HG02938 (cell line): ENCODE results near the gene RPL12.

Experiments
- ATAC-seq: cut with Tn5 transposase; IDR thresholded peaks from one replicate; pipeline ENCODE4 v1.9.1; 2021; ENCODE audit warnings: mild to moderate bottlenecking, moderate library complexity; ENCODE audit not compliant: unreplicated experiment

The RPL12 gene

GRCh38 chr9:127450830-127451607 is at the start of gene RPL12, which contains the start of gene LRSAM1:
Gene RPL12, minus strand, starts transcription at chr9:127451406. Its CDS starts 89 bp downstream, at chr9:127451317.
Gene LRSAM1, plus strand, starts transcription at chr9:127451510. Its CDS starts 3,018 bp downstream, at chr9:127454528.
- ATAC-seq: peak; percentile 67

GRCh38 chr9:127500862-127501261 is 49.7 kb upstream of the RPL12 start:
- no peak for ATAC-seq

DNA sequence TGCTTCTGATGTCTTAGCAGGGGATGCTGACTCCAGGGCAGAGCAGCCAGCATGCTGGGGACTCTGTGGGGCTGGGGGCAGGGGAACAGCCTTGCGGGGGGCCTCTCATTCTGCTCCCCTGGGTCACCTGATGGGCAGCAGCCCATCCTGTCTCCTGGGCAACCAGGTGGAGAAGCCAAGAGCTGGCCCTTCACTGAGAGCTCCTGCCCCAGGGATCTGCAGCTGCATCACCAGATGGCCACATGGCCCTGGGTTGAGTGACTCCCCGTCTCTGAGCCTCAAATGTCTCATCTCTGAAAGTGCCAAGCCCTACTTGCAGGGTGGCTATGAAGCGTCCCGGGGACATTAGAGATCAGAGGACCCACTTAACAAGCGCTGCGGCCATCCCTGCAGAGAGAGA is 49.2 kb upstream of the RPL12 start:
- ATAC-seq: no peak

DNA sequence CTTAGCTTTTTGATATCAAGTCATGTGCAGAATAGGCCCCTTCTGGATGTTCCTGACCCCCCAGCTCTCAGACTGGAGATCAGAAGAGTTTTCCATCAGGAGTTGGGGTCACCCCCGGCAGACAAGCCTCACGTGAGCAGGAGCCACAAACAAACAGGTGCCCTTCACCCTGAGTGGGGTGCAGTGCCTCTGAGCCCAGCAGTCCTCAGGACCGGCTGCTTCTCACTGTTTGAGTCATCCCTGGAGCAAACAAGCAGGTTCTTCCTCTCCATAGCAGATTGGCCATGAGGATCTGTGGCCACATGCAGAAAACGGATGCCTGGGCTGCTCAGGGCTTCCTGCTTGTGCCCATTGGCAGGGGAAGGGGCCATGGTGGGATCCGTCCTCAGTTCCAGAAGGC is 47.1 kb upstream of the RPL12 start:
- no peak for ATAC-seq

DNA sequence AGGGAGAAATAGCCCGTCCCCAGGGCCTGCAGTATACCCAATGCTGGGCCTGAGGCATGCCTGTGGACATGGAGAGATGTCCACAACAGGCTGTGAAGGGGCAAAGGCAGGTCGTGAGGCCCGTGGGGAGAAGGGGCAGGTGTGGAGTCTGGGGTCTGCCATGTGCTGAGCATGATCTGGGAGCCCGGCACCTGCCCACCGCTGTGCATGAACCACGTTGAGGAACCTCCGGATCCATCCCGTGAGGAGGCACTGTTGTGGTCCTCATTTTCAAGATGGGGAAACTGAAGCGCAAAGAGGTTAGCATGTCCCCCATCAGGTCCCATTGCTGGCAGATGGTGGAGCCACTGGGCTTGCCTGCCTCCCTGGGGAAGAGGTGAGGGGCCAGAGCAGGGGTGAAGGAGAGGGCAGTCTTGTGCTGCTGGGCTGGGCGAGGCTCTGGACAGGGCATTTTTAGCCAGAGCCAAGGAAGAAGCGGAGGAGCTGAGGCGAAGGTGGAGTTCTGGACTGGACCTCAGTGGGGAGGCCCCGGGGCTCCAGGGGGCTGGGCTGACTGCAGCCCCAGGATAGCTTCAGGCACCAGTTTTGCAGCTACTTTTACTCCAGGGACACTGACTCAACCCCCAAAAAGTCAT is 46.6 kb upstream of the RPL12 start:
- ATAC-seq: no peak

- ATAC-seq: no peak
Measured at GRCh38 chr9:127496974-127497373, 45.8 kb upstream of the RPL12 start.

DNA sequence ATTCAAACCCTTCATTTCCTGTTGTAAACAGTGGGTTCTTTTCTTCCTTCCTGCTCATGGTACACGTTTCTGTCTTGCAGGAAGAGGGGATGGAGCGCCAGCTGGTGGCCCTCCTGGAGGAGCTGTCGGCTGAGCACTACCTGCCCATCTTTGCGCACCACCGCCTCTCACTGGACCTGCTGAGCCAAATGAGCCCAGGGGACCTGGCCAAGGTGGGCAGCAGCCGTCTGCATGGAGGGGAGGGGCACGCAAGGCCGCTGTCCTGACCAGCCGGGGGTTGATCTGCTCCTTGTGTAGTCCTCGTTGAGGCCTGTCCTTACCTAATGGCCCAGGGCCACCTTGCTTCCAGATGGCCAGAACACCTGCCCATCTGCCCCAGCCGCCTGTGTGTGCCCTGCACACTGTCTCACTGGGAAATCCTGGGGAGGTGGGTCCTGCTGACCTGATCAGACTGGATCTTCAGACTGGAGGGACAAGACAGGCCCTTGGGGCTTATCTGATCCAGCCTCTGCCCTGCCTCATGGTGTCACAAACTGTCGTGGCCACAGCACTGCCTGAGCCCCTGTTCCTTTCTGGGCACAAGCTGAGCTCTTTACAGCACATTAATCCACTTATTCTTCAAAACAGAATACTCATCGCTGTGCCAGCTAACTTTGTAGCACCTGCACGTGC is 44.8 kb upstream of the RPL12 start:
- no peak for ATAC-seq

GRCh38 chr9:127494304-127494702 is 43.1 kb upstream of the RPL12 start:
- ATAC-seq: no peak

GRCh38 chr9:127493592-127494303 is 42.5 kb upstream of the RPL12 start:
- no peak for ATAC-seq

GRCh38 chr9:127492616-127493015 is 41.4 kb upstream of the RPL12 start:
- no peak for ATAC-seq

DNA sequence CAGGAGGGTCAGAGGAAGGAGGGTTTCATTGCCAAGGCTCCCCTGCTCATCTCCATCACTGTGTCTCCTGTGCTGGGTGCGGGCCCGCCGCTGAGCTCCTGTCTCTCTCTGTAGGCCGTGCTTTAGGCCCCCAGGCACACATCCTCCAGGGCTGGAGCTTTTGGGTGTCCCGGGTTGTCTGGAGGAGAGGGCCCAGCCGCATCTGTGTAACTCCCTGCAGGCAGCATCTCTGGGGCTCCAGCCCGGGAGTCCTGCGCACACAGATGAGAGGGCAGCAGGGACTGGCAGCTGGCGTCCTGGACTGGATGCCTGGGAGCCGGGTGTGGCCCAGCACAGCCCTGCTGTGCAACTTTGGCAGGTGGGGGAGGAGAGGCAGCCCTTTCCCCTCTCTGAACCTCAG is 40.3 kb upstream of the RPL12 start:
- ATAC-seq: no peak

DNA sequence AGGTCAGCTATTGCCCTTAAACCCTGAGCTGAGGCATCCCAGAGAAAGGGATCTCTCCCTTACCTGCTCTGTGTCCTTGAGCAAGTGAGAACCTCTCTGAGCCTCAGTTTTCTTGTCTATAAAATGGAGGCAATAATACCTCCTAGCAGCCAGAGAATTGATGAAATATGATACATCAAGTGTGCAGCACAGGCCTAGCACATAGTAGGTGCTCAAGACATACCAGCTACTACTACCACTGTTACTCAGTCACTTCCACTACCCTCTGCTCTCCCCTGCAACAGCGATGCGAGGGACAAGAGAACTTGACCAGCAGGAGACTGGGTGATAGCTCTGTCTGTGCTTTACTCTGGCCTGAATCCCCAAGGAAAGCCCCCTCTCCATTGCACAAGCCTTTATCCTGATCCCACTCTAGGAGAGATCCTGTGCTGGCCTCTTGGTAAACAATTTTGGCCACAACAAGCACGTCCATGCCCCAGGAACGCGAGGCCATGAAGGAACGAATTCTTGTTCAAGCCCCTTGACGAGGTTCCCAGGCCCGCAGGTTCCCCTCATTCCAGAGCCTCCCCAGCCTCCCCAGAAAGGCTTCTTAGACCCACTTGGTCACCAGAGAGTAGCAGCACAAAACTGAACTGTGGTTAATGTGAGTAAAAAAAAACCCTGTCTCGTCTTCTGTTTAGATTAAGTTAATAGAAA is 39.5 kb upstream of the RPL12 start:
- ATAC-seq: no peak

GRCh38 chr9:127489471-127490115 is 38.4 kb upstream of the RPL12 start:
- no peak for ATAC-seq

DNA sequence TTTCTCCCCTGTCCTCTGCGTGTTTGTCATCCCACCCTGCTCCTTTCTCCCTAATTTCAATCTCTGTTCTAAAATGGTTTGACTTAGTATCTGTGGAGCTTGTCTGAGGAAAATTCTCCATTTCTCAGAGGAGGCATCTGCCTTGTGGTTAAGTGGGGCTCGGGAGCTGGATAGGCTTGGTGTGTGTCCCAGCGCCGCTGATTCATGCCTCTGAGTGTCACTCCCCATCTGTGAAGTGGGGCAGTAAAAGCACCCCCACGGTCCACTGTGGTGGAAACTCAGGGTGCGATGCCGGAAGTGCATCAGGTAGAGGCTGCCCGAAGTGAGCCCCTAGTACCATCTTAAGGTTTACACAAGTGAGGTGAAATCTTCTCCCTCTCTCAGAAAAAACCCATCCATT is 37.7 kb upstream of the RPL12 start:
- ATAC-seq: no peak

GRCh38 chr9:127485995-127486394 is 34.8 kb upstream of the RPL12 start:
- ATAC-seq: no peak

- ATAC-seq: no peak
Measured at GRCh38 chr9:127482662-127483061, 31.5 kb upstream of the RPL12 start.

DNA sequence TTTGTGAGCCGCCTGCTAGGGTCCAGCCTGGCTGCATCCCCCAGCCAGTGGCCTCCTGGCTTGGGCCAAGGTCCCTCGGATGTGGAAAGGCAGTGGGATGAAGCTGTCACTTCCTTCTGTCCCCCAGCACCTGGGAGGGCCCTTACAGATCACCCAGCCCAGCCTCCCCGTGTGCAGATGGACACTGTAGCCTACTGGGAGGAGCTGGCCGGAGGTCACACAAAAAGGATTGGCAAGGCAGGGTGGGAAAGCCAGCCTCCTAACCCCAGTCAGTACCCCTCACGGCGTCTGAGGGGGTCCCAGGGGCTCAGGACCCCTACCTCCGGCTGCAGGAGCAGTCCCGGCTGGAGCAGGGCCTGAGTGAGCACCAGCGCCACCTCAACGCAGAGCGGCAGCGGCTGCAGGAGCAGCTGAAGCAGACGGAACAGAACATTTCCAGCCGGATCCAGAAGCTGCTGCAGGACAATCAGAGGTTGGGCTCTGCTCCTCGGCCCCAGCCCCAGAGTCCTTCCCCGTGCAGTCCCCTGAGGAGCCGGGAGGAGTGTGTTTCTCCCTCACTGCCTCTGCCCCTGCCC is 28.4 kb upstream of the RPL12 start:
- ATAC-seq: no peak

GRCh38 chr9:127474592-127474991 is 23.4 kb upstream of the RPL12 start:
- no peak for ATAC-seq

GRCh38 chr9:127473932-127474331 is 22.7 kb upstream of the RPL12 start:
- no peak for ATAC-seq

DNA sequence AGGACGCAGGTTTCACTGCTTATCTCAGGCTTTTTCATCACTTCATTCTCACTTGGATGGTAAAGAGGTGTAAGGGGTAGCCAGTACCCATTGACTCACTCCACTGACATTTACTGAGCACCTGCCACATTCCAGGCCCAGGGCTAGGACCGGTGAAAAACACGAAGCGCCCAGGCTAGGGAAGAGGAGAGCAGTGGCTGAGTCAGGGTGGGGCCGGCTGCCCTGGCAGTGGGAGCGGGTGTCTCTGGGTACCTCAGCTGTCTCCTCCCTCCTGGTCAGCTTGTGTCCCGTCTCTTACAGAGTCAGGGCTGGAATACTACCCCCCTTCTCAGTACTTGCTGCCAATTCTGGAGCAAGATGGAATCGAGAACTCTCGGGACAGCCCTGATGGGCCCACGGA is 22.3 kb upstream of the RPL12 start:
- no peak for ATAC-seq
